Muscle of leg (tissue), 11 donors: ENCODE results near the gene LITAF. TPM values are rescaled to one million over a fixed set of nuclear protein-coding genes. Genes with fewer than 3 reads are reported as not detected.

Experiments used
- DNase-seq: peaks from one replicate; pipeline ENCODE4 v3.0.0; 2013
- H3K27ac ChIP-seq: one replicate; pipeline ENCODE4 v1.5.1; 2013; ENCODE audit warnings: mild to moderate bottlenecking, low read length, control low read depth
- H3K27me3 ChIP-seq: one replicate; pipeline ENCODE4 v1.6.1; 2013; ENCODE audit warnings: low read length; ENCODE audit not compliant: control insufficient read depth, insufficient read depth
- H3K36me3 ChIP-seq: one replicate; pipeline ENCODE4 v1.6.1; 2013; ENCODE audit warnings: low read length; ENCODE audit not compliant: control insufficient read depth, insufficient read depth
- H3K4me1 ChIP-seq: one replicate; pipeline ENCODE4 v1.6.1; 2013; ENCODE audit warnings: low read length; ENCODE audit not compliant: control insufficient read depth, insufficient read depth
- H3K4me3 ChIP-seq: one replicate; pipeline ENCODE4 v1.5.1; 2013; ENCODE audit warnings: low read length, control low read depth
- H3K9me3 ChIP-seq: replicated peaks from 2 replicates; pipeline ENCODE4 v1.6.1; 2013; ENCODE audit warnings: low read depth, low read length; ENCODE audit not compliant: control insufficient read depth
- WGBS: methylation state at CpG from one replicate; pipeline ENCODE4 v1.1.5; 2013; ENCODE audit warnings: missing lambda C conversion rate; ENCODE audit not compliant: insufficient coverage; 5-methylcytosine and 5-hydroxymethylcytosine counted together
- polyA plus RNA-seq, 8 donors: library from polyadenylated mRNA; unstranded; fragments of 120-200 nt; gene quantifications; one replicate each; pipeline versions ENCODE4 v1.2.1 to v1.2.3, GENCODE V29; 2013; ENCODE audit warnings: inconsistent platforms in 1 of 8, low replicate concordance in 1 of 8; ENCODE audit not compliant: insufficient read length in 8 of 8, insufficient read depth in 1 of 8
- total RNA-seq: library from RNA; stranded (reverse); fragments of 120-200 nt; gene quantifications from one replicate; pipeline ENCODE4 v1.2.4, GENCODE V29; 2013

LITAF gene
- total and polyA plus RNA-seq, 9 donors = 25.0 to 61.5 (median 45.7) TPM

DNA sequence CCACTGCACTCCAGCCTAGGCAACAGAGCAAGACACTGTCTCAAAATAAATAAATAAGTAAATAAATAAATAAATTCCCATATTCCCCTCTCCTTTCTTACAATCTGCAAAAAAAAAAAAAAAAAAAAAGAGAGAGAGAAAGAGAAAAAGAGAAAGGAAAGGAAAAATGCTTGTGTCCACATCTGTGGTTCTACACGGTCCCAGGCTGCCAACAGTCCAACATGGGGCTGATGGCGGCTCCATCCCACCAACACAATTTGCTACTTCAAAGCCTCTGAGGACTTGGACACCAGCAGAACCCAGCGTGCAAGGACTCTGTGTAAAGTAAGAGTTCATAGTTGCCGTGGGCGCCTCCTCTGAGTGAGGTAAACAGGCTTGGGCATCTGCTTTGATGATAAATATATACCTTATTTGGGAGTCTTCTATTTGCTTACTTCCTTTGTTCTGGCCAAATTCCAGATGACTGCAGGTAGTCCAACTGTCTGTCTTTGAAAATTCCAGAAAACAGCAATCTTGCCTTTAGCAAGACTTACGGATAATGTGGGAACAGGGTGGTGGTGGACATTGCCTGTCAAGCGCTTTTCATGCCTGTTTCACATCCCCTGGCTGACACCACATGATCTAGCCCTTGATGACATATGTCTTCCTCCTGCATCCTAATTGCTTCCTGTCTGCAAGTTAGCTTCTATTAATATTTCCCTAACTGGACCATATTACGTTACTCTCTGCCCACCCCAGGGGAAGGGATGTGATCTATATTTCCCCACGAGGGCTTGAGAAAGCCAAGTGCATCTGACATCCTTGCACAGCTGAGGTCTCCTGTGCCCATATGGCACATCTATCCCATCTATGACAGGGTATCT, 10.1 kb downstream of the LITAF start:
- Histone ChIP-seq H3K9me3 (no peaks in the 10 kb centered on the region), H3K27me3 (no peaks in the 10 kb centered on the region), H3K4me1 (peaks cover 4% of the 10 kb centered on the region), H3K36me3 (no peaks in the 10 kb centered on the region), H3K4me3 (no peak overlapping the region), H3K27ac (no peak overlapping the region)
- peak; percentile 75 for DNase-seq
- WGBS = no CpG with 5 or more reads among the region's 9 CpGs

DNA sequence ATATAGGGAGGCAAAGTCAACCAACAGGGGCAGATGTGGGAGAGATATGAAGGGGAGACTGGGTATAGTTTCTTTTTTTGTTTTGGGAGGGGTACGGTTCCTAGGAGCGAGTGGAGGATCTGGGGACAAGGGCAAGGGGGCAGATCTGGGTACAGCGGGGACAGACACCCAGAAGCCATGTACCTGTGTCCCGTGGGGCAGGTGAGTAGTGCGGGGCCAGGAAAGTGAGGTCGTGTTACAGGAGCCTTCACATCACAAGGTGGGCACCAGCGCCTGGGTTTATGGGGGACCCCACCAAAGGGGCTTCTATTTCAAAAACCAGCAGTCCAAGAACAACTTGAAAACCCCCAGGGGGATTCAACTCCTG, 11.5 kb downstream of the LITAF start:
- DNase-seq = no peak
- WGBS = 93% methylated on average over 3 of the region's 7 CpGs
- no peaks in the 10 kb centered on the region for H3K27me3 ChIP-seq
- H3K4me3 ChIP-seq = no peak overlapping the region
- no peaks in the 10 kb centered on the region for H3K9me3 ChIP-seq
- H3K27ac ChIP-seq = no peak overlapping the region
- peaks cover 6% of the 10 kb centered on the region for H3K4me1 ChIP-seq
- no peaks in the 10 kb centered on the region for H3K36me3 ChIP-seq

DNA sequence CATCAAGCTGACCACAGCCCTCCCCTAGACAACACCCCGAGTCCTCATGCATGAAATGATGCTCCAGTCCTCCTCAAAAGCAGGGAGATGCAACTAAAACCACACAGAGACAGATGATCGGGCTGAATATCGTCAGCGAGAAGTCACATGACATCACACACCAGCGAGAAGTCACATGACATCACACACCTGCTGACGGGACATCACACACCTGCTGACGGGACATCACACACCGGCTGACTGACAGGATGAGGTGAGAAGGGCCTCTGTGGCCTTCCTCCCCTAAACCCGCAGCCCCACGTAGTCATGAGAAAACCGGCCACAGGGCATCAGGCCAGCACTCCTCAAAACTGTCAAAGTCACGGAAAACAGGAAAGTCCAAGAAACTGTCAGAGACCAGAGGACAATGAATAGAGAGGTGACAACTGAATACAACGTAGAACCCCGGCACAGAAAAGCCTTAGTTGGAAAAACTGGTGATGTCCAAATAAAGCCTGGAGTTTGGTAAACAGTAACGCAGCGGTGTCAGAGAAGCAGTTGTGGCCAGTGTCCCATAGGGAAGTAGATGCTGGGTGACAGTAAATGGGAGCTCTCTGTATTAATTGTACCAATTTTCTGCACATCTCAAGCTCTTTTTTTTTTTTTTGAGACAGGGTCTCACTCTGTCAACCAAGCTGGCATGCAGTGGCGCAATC, 14.3 kb downstream of the LITAF start:
- WGBS = 77% methylated on average over 4 of the region's 17 CpGs
- H3K27ac ChIP-seq = no peak overlapping the region
- no peaks in the 10 kb centered on the region for H3K9me3 ChIP-seq
- no peak overlapping the region for H3K4me3 ChIP-seq
- H3K36me3 ChIP-seq = peaks cover 3% of the 10 kb centered on the region
- no peak for DNase-seq
- H3K4me1 ChIP-seq = peaks cover 6% of the 10 kb centered on the region
- no peaks in the 10 kb centered on the region for H3K27me3 ChIP-seq

DNA sequence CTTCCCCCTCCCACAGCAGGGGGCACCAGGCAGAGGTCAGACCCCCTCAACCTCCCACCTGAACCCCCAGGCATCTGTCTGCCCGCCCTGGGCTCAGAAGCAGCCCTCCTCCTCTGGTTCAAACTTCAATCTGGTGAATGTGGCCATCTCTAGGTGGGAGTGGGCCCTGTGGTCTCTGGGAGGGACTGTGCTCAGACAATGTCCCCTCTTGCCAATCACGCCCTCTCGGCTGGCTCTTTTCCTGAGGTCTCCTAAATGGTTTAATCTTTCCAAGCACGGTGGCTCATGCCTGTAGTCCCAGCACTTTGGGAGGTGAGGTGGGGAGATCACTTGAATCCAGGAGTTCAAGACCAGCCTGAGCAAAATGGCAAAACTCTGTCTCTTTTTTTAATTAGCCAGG, 15.2 kb downstream of the LITAF start:
- WGBS = no CpG with 5 or more reads among the region's 4 CpGs
- no peaks in the 10 kb centered on the region for H3K27me3 ChIP-seq
- H3K27ac ChIP-seq = no peak overlapping the region
- no peaks in the 10 kb centered on the region for H3K9me3 ChIP-seq
- peaks cover 3% of the 10 kb centered on the region for H3K36me3 ChIP-seq
- no peak overlapping the region for H3K4me3 ChIP-seq
- no peak for DNase-seq
- H3K4me1 ChIP-seq = peaks cover 4% of the 10 kb centered on the region

DNA sequence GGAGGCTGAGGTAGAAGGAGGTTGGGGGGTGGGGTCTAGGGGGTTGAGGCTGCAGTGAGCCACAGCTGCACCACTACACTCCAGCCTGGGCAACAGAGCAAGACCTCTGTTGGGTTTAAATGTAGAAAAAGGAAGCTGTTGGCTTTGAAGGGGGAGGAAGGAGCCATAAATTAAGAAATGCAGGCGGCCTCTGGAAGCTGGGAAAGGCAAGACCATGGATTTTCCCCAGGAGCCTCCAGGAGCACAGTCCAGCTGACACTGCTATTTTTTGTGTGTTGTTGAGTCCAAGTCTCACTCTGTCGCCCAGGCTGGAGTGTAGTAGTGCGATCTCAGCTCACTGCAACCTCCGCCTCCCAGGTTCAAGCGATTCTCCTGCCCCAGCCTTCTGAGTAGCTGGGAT, 15.9 kb downstream of the LITAF start:
- H3K27me3 ChIP-seq = no peaks in the 10 kb centered on the region
- no peaks in the 10 kb centered on the region for H3K9me3 ChIP-seq
- peaks cover 3% of the 10 kb centered on the region for H3K36me3 ChIP-seq
- H3K4me1 ChIP-seq = peaks cover 3% of the 10 kb centered on the region
- H3K27ac ChIP-seq = no peak overlapping the region
- 0% methylated on average over 1 of the region's 5 CpGs for WGBS
- DNase-seq = peak; percentile 60
- no peak overlapping the region for H3K4me3 ChIP-seq

DNA sequence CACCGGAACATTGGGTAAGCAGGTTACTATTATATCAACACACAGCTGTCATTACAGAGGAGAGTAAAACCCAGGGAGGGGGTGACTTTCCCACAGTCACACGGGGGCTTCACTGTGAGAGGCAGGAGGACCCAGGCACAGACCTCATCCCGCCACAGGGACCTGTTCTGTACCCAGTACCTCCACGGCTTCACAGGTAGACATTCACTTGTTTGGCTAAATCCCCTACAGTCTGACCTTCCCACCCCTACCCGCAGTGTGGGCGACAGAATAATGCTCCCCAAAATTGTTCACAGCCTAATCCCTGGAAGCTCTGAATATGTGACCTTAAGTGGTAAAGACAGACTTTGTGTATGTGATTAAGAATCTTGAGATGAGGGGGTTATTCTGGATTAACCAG, 16.5 kb downstream of the LITAF start:
- no peak for DNase-seq
- H3K27ac ChIP-seq = no peak overlapping the region
- no peaks in the 10 kb centered on the region for H3K27me3 ChIP-seq
- H3K36me3 ChIP-seq = peaks cover 3% of the 10 kb centered on the region
- H3K4me1 ChIP-seq = peaks cover 3% of the 10 kb centered on the region
- H3K4me3 ChIP-seq = no peak overlapping the region
- WGBS = no CpG with 5 or more reads among the region's 6 CpGs
- H3K9me3 ChIP-seq = no peaks in the 10 kb centered on the region

DNA sequence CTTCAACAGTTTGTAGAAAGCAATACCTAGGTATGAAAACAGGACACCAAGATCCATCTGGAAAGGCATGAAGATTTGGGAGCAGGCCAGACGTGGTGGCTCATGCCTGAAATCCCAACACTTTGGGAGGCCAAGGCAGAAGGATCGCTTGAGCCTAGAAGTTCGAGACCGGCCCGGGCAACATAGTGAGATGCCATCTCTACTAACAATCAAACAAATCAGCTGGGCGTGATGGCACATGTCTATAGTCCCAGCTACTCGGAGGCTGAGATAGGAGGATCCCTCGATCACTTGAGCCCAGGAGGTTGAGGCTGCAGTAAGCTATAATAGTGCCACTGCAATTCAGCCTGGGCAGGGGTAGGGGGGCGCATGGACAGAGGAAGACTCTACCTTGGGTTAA, 20.3 kb downstream of the LITAF start:
- H3K9me3 ChIP-seq = no peaks in the 10 kb centered on the region
- H3K27ac ChIP-seq = no peak overlapping the region
- H3K4me3 ChIP-seq = no peak overlapping the region
- peaks cover 11% of the 10 kb centered on the region for H3K4me1 ChIP-seq
- 88% methylated on average over 4 of the region's 9 CpGs for WGBS
- peaks cover 3% of the 10 kb centered on the region for H3K36me3 ChIP-seq
- no peak for DNase-seq
- no peaks in the 10 kb centered on the region for H3K27me3 ChIP-seq

DNA sequence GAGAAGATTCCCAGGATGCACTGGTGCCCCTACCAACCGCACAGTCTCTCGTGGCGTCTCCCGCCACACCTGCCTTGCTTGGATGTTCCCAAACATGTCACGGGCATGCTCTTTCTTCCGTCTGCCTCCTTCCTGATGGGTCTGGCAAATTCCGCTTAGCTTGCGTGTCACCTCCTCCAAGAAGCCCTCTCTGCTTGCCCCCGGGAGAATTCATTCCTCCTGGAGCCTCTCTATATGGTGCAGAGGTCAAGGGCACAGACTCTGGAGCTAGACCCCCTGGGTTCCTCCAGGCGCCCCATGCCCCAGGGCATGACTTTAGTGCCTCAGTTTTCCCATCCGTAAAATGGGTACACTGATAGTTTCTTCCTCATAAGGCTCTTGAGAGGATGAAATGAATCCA, 21.1 kb downstream of the LITAF start:
- no peak overlapping the region for H3K4me3 ChIP-seq
- peaks cover 3% of the 10 kb centered on the region for H3K36me3 ChIP-seq
- H3K4me1 ChIP-seq = peaks cover 16% of the 10 kb centered on the region
- H3K27ac ChIP-seq = no peak overlapping the region
- 95% methylated on average over 11 of the region's 11 CpGs for WGBS
- DNase-seq = no peak
- H3K27me3 ChIP-seq = no peaks in the 10 kb centered on the region
- H3K9me3 ChIP-seq = no peaks in the 10 kb centered on the region

DNA sequence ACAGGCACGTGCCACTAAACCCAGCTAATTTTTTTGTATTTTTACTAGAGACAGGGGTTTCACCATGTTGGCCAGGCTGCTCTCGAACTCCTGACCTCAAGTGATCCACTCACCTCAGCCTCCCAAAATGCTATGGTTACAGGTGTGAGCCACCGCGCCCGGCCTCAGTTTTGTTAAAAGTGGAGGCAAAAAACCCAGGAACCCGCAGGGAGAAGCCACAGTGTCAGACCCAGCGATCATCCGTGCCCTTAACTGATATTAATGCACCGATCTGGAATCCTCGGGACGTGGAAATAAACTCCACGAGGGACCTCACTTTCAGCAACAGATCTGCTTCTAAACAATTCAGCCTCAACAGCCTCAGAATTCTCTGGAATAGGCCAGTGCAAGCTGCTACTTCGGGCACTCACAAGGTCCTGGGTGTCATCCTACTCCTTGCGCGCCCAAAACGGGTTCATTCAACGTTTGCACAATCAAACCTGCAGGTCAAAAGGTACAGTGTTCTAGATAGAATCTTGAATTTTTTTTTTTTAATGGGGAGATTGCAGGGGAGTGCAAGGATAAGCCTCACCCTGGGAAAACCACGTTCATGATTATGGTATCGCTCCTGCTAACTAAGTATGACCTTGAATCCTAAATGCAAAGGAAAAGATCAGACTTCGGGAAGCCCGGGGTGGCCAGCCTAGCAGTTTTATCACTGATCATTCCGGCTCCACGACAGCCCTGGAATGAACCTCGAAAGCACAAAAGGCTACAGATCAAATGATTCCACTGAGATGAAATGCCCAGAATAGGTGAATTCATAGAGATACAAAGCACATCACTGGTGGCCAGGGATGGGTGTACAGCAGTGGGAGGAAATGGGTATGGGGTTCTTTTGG, 22.4 kb downstream of the LITAF start:
- Histone ChIP-seq H3K4me1 (peaks cover 20% of the 10 kb centered on the region), H3K9me3 (no peaks in the 10 kb centered on the region), H3K27me3 (no peaks in the 10 kb centered on the region), H3K4me3 (no peak overlapping the region), H3K27ac (no peak overlapping the region), H3K36me3 (no peaks in the 10 kb centered on the region)
- WGBS = 92% methylated on average over 24 of the region's 24 CpGs
- no peak for DNase-seq

DNA sequence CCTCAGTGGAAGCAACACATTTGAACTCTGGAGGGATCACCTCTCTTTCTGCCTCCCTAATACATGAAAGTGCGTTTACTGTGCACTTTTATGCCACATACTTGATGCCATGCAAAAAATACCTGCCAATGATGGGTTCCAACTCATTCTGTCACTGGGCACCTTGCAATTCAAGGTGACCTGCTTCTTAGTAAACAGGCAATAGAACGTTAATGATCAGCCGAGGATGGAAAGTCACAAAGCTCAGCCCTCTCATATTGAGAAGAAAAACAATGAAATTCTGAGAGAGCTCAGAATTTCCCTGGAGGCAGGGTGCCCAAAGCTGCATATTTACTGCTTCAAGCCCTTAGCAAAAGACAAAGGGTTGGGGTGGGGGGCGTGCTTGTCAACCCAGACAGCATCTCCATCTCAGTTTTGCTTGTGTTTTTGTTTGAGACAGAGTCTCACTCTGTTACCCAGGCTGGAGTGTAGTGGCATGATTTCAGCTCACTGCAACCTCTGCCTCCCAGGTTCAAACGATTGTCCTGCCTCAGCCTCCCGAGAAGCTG, 23.2 kb downstream of the LITAF start:
- Histone ChIP-seq H3K9me3 (no peaks in the 10 kb centered on the region), H3K27ac (no peak overlapping the region), H3K36me3 (no peaks in the 10 kb centered on the region), H3K4me3 (no peak overlapping the region), H3K4me1 (peaks cover 20% of the 10 kb centered on the region), H3K27me3 (no peaks in the 10 kb centered on the region)
- WGBS = 53% methylated on average over 5 of the region's 6 CpGs
- DNase-seq = no peak
